ENCODE measurements around the gene ABLIM1.

Gene ABLIM1

DNA sequence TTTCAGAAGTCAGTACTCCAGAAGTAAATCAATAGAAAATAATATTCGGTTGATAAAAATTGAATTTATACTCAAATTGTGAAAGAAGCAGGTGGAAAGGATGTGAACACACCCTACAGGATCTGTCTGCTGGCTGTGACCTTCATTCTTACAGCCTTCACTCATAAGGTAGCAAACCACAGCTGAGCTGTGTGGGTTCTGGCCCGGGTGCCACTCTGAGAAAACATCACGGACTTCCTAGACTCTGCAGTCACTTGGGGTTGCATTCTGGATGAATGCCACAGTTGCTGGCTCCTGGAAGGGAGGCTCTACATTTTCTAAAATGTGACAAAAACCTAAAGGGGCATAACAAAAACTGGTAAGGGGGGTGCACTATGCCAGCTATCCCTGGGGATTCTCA, 36.0 kb upstream of the ABLIM1 start:
- Histone ChIP-seq H3K79me2 (ENCODE audit: low read length) (no peaks in the 10 kb centered on the region), H3K4me1 (ENCODE audit: low read length) (no peaks in the 10 kb centered on the region), H4K20me1 (ENCODE audit: insufficient read depth, low read length) (no peaks in the 10 kb centered on the region), H3K9ac (ENCODE audit: low read length) (no peak overlapping the region), H3K36me3 (replicated peaks; ENCODE audit: low read depth, low read length) (no peaks in the 10 kb centered on the region), H3K4me3 (ENCODE audit: low read length) (no peak overlapping the region), H3K27ac (ENCODE audit: low read length) (no peak overlapping the region), H2AFZ (ENCODE audit: low read depth, low read length) (no peak overlapping the region), H3K27me3 (ENCODE audit: low read depth, low read length) (0 out of 2 replicates have a peak, but pooled peaks cover 10% of the 10 kb centered on the region), H3K9me3 (ENCODE audit: insufficient read depth, low read length) (no peaks in the 10 kb centered on the region), H3K4me2 (ENCODE audit: low read length) (no peak overlapping the region)
- TF ChIP-seq EZH2phosphoT487 (IDR thresholded peaks at IDR 0.05; ENCODE audit: low read depth) (no peak), CTCF (IDR thresholded peaks at IDR 0.05; ENCODE audit: low read depth, low read length) (no peak)

GRCh38 chr10:114691442-114691941, 33.4 kb upstream of the ABLIM1 start:
- Histone ChIP-seq H3K4me1 (ENCODE audit: low read length) (no peaks in the 10 kb centered on the region), H3K36me3 (replicated peaks; ENCODE audit: low read depth, low read length) (no peaks in the 10 kb centered on the region), H3K4me3 (ENCODE audit: low read length) (no peak overlapping the region), H4K20me1 (ENCODE audit: insufficient read depth, low read length) (no peaks in the 10 kb centered on the region), H3K79me2 (ENCODE audit: low read length) (no peaks in the 10 kb centered on the region), H3K27me3 (ENCODE audit: low read depth, low read length) (0 out of 2 replicates have a peak, but pooled peaks cover 7% of the 10 kb centered on the region), H3K27ac (ENCODE audit: low read length) (no peak overlapping the region), H3K4me2 (ENCODE audit: low read length) (no peak overlapping the region), H2AFZ (ENCODE audit: low read depth, low read length) (no peak overlapping the region), H3K9me3 (ENCODE audit: insufficient read depth, low read length) (no peaks in the 10 kb centered on the region), H3K9ac (ENCODE audit: low read length) (no peak overlapping the region)
- TF ChIP-seq CTCF (IDR thresholded peaks at IDR 0.05; ENCODE audit: low read depth, low read length) (no peak), EZH2phosphoT487 (IDR thresholded peaks at IDR 0.05; ENCODE audit: low read depth) (no peak)

GRCh38 chr10:114688786-114689185, 30.7 kb upstream of the ABLIM1 start:
- Histone ChIP-seq H3K27ac (ENCODE audit: low read length) (no peak overlapping the region), H3K4me3 (ENCODE audit: low read length) (no peak overlapping the region), H3K9me3 (ENCODE audit: insufficient read depth, low read length) (no peaks in the 10 kb centered on the region), H3K4me2 (ENCODE audit: low read length) (no peak overlapping the region), H2AFZ (ENCODE audit: low read depth, low read length) (no peak overlapping the region), H3K4me1 (ENCODE audit: low read length) (no peaks in the 10 kb centered on the region), H4K20me1 (ENCODE audit: insufficient read depth, low read length) (no peaks in the 10 kb centered on the region), H3K36me3 (replicated peaks; ENCODE audit: low read depth, low read length) (no peaks in the 10 kb centered on the region), H3K79me2 (ENCODE audit: low read length) (no peaks in the 10 kb centered on the region), H3K27me3 (ENCODE audit: low read depth, low read length) (0 out of 2 replicates have a peak, but pooled peaks cover 7% of the 10 kb centered on the region), H3K9ac (ENCODE audit: low read length) (no peak overlapping the region)
- TF ChIP-seq CTCF (IDR thresholded peaks at IDR 0.05; ENCODE audit: low read depth, low read length) (no peak), EZH2phosphoT487 (IDR thresholded peaks at IDR 0.05; ENCODE audit: low read depth) (no peak)

- H2AFZ ChIP-seq (ENCODE audit: low read depth, low read length): no peak overlapping the region
- H3K36me3 ChIP-seq (replicated peaks; ENCODE audit: low read depth, low read length): no peaks in the 10 kb centered on the region
- TF ChIP-seq CTCF (IDR thresholded peaks at IDR 0.05; ENCODE audit: low read depth, low read length) (no peak), EZH2phosphoT487 (IDR thresholded peaks at IDR 0.05; ENCODE audit: low read depth) (no peak)
- H3K4me1 ChIP-seq (ENCODE audit: low read length): no peaks in the 10 kb centered on the region
- no peaks in the 10 kb centered on the region for H3K79me2 ChIP-seq (ENCODE audit: low read length)
- no peaks in the 10 kb centered on the region for H4K20me1 ChIP-seq (ENCODE audit: insufficient read depth, low read length)
- H3K4me3 ChIP-seq (ENCODE audit: low read length): no peak overlapping the region
- no peak overlapping the region for H3K4me2 ChIP-seq (ENCODE audit: low read length)
- 0 out of 2 replicates have a peak, but pooled peaks cover 7% of the 10 kb centered on the region for H3K27me3 ChIP-seq (ENCODE audit: low read depth, low read length)
- no peak overlapping the region for H3K27ac ChIP-seq (ENCODE audit: low read length)
- no peak overlapping the region for H3K9ac ChIP-seq (ENCODE audit: low read length)
- H3K9me3 ChIP-seq (ENCODE audit: insufficient read depth, low read length): no peaks in the 10 kb centered on the region
These were observed 29.4 kb upstream of the ABLIM1 start for GRCh38 chr10:114687459-114687858.
